Neuronal stem cell (in vitro differentiated cells): ENCODE data around the gene SDHAF2.

ENCODE experiments used
- DNase-seq: peaks from one replicate; pipeline ENCODE4 v3.0.0-alpha.2; 2013; ENCODE audit warnings: low spot score
- H2AFZ ChIP-seq: one replicate; pipeline ENCODE4 v1.6.1; 2013; ENCODE audit warnings: mild to moderate bottlenecking, low read length, inconsistent platforms
- H2AK5ac ChIP-seq: 2 replicates; pipeline ENCODE4 v1.6.1; 2013; ENCODE audit warnings: low read depth, mild to moderate bottlenecking, inconsistent platforms, low read length, moderate library complexity, mixed read lengths
- H2BK120ac ChIP-seq: 2 replicates; pipeline ENCODE4 v1.6.1; 2013; ENCODE audit warnings: low read depth, mild to moderate bottlenecking, inconsistent platforms, low read length, moderate library complexity, mixed read lengths
- H2BK12ac ChIP-seq: one replicate; pipeline ENCODE4 v1.6.1; 2013; ENCODE audit warnings: low read length, inconsistent platforms
- H2BK15ac ChIP-seq: 2 replicates; pipeline ENCODE4 v1.6.1; 2013; ENCODE audit warnings: mild to moderate bottlenecking, low read length, inconsistent platforms, mixed read lengths
- H2BK5ac ChIP-seq: one replicate; pipeline ENCODE4 v1.6.1; 2013; ENCODE audit warnings: inconsistent platforms, mild to moderate bottlenecking, low read length, moderate library complexity
- H3K14ac ChIP-seq: one replicate; pipeline ENCODE4 v1.6.1; 2013; ENCODE audit warnings: low read length, inconsistent platforms
- H3K18ac ChIP-seq: 2 replicates; pipeline ENCODE4 v1.6.1; 2013; ENCODE audit warnings: low read length, inconsistent platforms
- H3K23ac ChIP-seq: 2 replicates; pipeline ENCODE4 v1.6.1; 2013; ENCODE audit warnings: low read depth, mild to moderate bottlenecking, mixed read lengths, low read length, inconsistent platforms; ENCODE audit not compliant: poor library complexity
- H3K27ac ChIP-seq: replicated peaks from 3 replicates; pipeline ENCODE4 v1.5.1; 2013; ENCODE audit warnings: low read length, inconsistent platforms
- H3K27me3 ChIP-seq, 3 experiments: 2 replicates each; pipeline ENCODE4 v1.6.1; 2013; ENCODE audit warnings: low read length in 3 of 3, mild to moderate bottlenecking in 2 of 3, inconsistent platforms in 1 of 3, low read depth in 1 of 3, mixed read lengths in 1 of 3, moderate library complexity in 1 of 3; ENCODE audit not compliant: control insufficient read depth in 3 of 3, insufficient read depth in 3 of 3
- H3K36me3 ChIP-seq, 2 donors: replicated peaks in 1 of 2; 2 replicates each; pipeline ENCODE4 v1.6.1; 2013; ENCODE audit warnings: low read length in 2 of 2; ENCODE audit not compliant: control insufficient read depth in 2 of 2, insufficient read depth in 2 of 2
- H3K4ac ChIP-seq: 2 replicates; pipeline ENCODE4 v1.6.1; 2013; ENCODE audit warnings: inconsistent platforms, mild to moderate bottlenecking, low read length, moderate library complexity
- H3K4me1 ChIP-seq, 2 donors: 1 replicate in 1 of 2; 2 replicates in 1 of 2; pipeline ENCODE4 v1.6.1; 2013; ENCODE audit warnings: low read length in 2 of 2, low read depth in 1 of 2; ENCODE audit not compliant: control insufficient read depth in 2 of 2, insufficient read depth in 1 of 2
- H3K4me2 ChIP-seq: one replicate; pipeline ENCODE4 v1.6.1; 2013; ENCODE audit warnings: mild to moderate bottlenecking, low read length, inconsistent platforms; ENCODE audit not compliant: insufficient read depth, poor library complexity, severe bottlenecking
- H3K4me3 ChIP-seq, 2 donors: 2 replicates each; pipeline ENCODE4 v1.5.1; 2013; ENCODE audit warnings: low read length in 2 of 2, mild to moderate bottlenecking in 2 of 2, inconsistent platforms in 1 of 2, moderate library complexity in 1 of 2
- H3K79me1 ChIP-seq: one replicate; pipeline ENCODE4 v1.6.1; 2013; ENCODE audit warnings: low read depth, mild to moderate bottlenecking, inconsistent platforms, low read length, moderate library complexity
- H3K9ac ChIP-seq: one replicate; pipeline ENCODE4 v1.6.1; 2013; ENCODE audit warnings: mild to moderate bottlenecking, low read depth, low read length, inconsistent platforms; ENCODE audit not compliant: poor library complexity
- H3K9me3 ChIP-seq, 2 donors: replicated peaks in 1 of 2; 2 replicates each; pipeline versions ENCODE3 to v1.6.1; 2013; ENCODE audit warnings: low read length in 2 of 2, mild to moderate bottlenecking in 2 of 2, inconsistent platforms in 1 of 2, low read depth in 1 of 2, mixed read lengths in 1 of 2, moderate library complexity in 1 of 2; ENCODE audit not compliant: control insufficient read depth in 2 of 2, insufficient read depth in 1 of 2
- H4K8ac ChIP-seq: one replicate; pipeline ENCODE4 v1.6.1; 2013; ENCODE audit warnings: low read depth, mild to moderate bottlenecking, inconsistent platforms, low read length, moderate library complexity
- H4K91ac ChIP-seq: one replicate; pipeline ENCODE4 v1.6.1; 2013; ENCODE audit warnings: low read length, low read depth, mild to moderate bottlenecking, inconsistent platforms; ENCODE audit not compliant: poor library complexity
- WGBS, 2 donors: extraction: QIAGEN DNeasy Blood & Tissue Kit; methylation state at CpG; one replicate each; pipeline ENCODE4 v1.1.7; 2013; ENCODE audit warnings: missing lambda C conversion rate in 2 of 2, mixed read lengths in 1 of 2; ENCODE audit not compliant: insufficient read length in 2 of 2, insufficient replicate concordance in 1 of 2; ENCODE audit errors: extremely low coverage in 2 of 2; 5-methylcytosine and 5-hydroxymethylcytosine counted together

The SDHAF2 gene

GRCh38 chr11:61472868-61473267 lies 42.9 kb downstream of the SDHAF2 start:
- no peaks in the 10 kb centered on the region for H3K27me3 ChIP-seq
- H3K4me3 ChIP-seq, result no peak overlapping the region
- peaks cover 2% of the 10 kb centered on the region in 2 donors for H3K4me1 ChIP-seq
- no peak overlapping the region for H2AFZ ChIP-seq
- H2BK120ac ChIP-seq, result no peak overlapping the region
- H3K4ac ChIP-seq, result no peak overlapping the region
- H2BK15ac ChIP-seq, result no peak overlapping the region
- H3K4me2 ChIP-seq, result no peak overlapping the region
- H3K9ac ChIP-seq, result no peak overlapping the region
- no peak overlapping the region for H2BK5ac ChIP-seq
- no peaks in the 10 kb centered on the region for H3K79me1 ChIP-seq
- no peak overlapping the region for H4K8ac ChIP-seq
- H3K9me3 ChIP-seq, result no peaks in the 10 kb centered on the region
- H3K14ac ChIP-seq, result no peak overlapping the region
- H3K18ac ChIP-seq, result no peak overlapping the region
- WGBS, 2 donors, result no CpG with 5 or more reads among the region's 5 CpGs
- no peak overlapping the region for H2AK5ac ChIP-seq
- H4K91ac ChIP-seq, result no peak overlapping the region
- H3K23ac ChIP-seq, result no peak overlapping the region
- DNase-seq, result no peak
- H2BK12ac ChIP-seq, result no peak overlapping the region
- H3K36me3 ChIP-seq, result peaks cover 4 to 41% of the 10 kb centered on the region in 2 donors
- no peak overlapping the region for H3K27ac ChIP-seq

GRCh38 chr11:61473370-61474012 lies 43.6 kb downstream of the SDHAF2 start:
- H2AFZ ChIP-seq, result no peak overlapping the region
- H2BK15ac ChIP-seq, result no peak overlapping the region
- WGBS, 2 donors, result no CpG with 5 or more reads among the region's 3 CpGs
- no peak overlapping the region for H3K4me2 ChIP-seq
- H3K27ac ChIP-seq, result no peak overlapping the region
- H2BK5ac ChIP-seq, result no peak overlapping the region
- no peak overlapping the region for H4K8ac ChIP-seq
- no peaks in the 10 kb centered on the region for H3K9me3 ChIP-seq
- H2AK5ac ChIP-seq, result no peak overlapping the region
- H2BK120ac ChIP-seq, result no peak overlapping the region
- DNase-seq, result no peak
- no peak overlapping the region for H3K9ac ChIP-seq
- H3K79me1 ChIP-seq, result no peaks in the 10 kb centered on the region
- no peak overlapping the region for H3K18ac ChIP-seq
- peaks cover 2 to 4% of the 10 kb centered on the region in 2 donors for H3K4me1 ChIP-seq
- H3K14ac ChIP-seq, result no peak overlapping the region
- H3K4ac ChIP-seq, result no peak overlapping the region
- no peak overlapping the region for H3K4me3 ChIP-seq
- no peak overlapping the region for H3K23ac ChIP-seq
- peaks cover 4 to 37% of the 10 kb centered on the region in 2 donors for H3K36me3 ChIP-seq
- no peak overlapping the region for H4K91ac ChIP-seq
- H2BK12ac ChIP-seq, result no peak overlapping the region
- H3K27me3 ChIP-seq, result peaks cover 0 to 2% (median 0%) of the 10 kb centered on the region in 3 experiments

- Histone ChIP-seq H4K91ac (no peak overlapping the region), H2BK12ac (no peak overlapping the region), H2BK120ac (no peak overlapping the region), H2AFZ (no peak overlapping the region), H3K4me1 (peaks cover 2 to 4% of the 10 kb centered on the region in 2 donors), H3K27ac (no peak overlapping the region), H3K27me3 (peaks cover 0 to 2% (median 0%) of the 10 kb centered on the region in 3 experiments), H3K36me3 (peaks cover 4 to 34% of the 10 kb centered on the region in 2 donors), H3K14ac (no peak overlapping the region), H3K4me2 (no peak overlapping the region), H2BK5ac (no peak overlapping the region), H3K4ac (no peak overlapping the region), H3K9ac (no peak overlapping the region), H3K18ac (no peak overlapping the region), H3K79me1 (peaks cover 2% of the 10 kb centered on the region), H2AK5ac (no peak overlapping the region), H2BK15ac (no peak overlapping the region), H3K23ac (peak overlapping the region; percentile 56), H4K8ac (no peak overlapping the region), H3K9me3 (no peaks in the 10 kb centered on the region), H3K4me3 (peak overlapping the region in 1 of 2 donors; percentile 18)
- no CpG with 5 or more reads among the region's 6 CpGs for WGBS, 2 donors
- DNase-seq, result no peak
Observed at GRCh38 chr11:61474013-61474643, 44.2 kb downstream of the SDHAF2 start.

- Histone ChIP-seq H3K4me2 (no peak overlapping the region), H4K8ac (no peak overlapping the region)
Observed at GRCh38 chr11:61475433-61475832, 45.5 kb downstream of the SDHAF2 start.

More at GRCh38 chr11:61475433-61475832, 45.5 kb downstream of the SDHAF2 start:
- Histone ChIP-seq H3K4ac (no peak overlapping the region), H3K27ac (no peak overlapping the region), H2BK15ac (no peak overlapping the region), H2BK5ac (no peak overlapping the region), H3K9me3 (no peaks in the 10 kb centered on the region), H2AK5ac (no peak overlapping the region), H3K23ac (no peak overlapping the region), H3K79me1 (peaks cover 2% of the 10 kb centered on the region), H2BK12ac (no peak overlapping the region), H3K9ac (no peak overlapping the region), H3K27me3 (peaks cover 0 to 2% (median 0%) of the 10 kb centered on the region in 3 experiments), H3K18ac (no peak overlapping the region), H3K14ac (no peak overlapping the region), H3K4me3 (no peak overlapping the region), H2BK120ac (no peak overlapping the region), H3K36me3 (peaks cover 4 to 25% of the 10 kb centered on the region in 2 donors), H2AFZ (no peak overlapping the region), H4K91ac (no peak overlapping the region), H3K4me1 (peaks cover 6 to 7% of the 10 kb centered on the region in 2 donors)
- WGBS, 2 donors, result no CpG with 5 or more reads among the region's 1 CpG
- no peak for DNase-seq
